SK-N-MC (cell line): ENCODE data around the gene PRR32.
"Not testable (repeated sequence)": the region's sequence is repeated elsewhere in the genome, so short reads cannot be mapped to it uniquely, and the experiment has no call there.

Source experiments
- DNase-seq: peaks from one replicate; pipeline ENCODE4 v3.0.0-alpha.2; 2011; ENCODE audit warnings: low read depth, low spot score
- H3K27ac ChIP-seq: fragments of 200-600 bp; sonication (generic); 2 replicates; pipeline ENCODE4 v1.5.1; 2016; ENCODE audit warnings: mixed run types
- H3K36me3 ChIP-seq: fragments of 200-600 bp; sonication (generic); 2 replicates; pipeline ENCODE4 v1.6.1; 2017; ENCODE audit warnings: antibody characterized with exemption, low read length, mixed read lengths; ENCODE audit not compliant: insufficient read depth
- H3K4me3 ChIP-seq: fragments of 200-600 bp; sonication (generic); 2 replicates; pipeline ENCODE4 v1.5.1; 2016
- H3K9ac ChIP-seq: fragments of 200-600 bp; sonication (generic); 2 replicates; pipeline ENCODE4 v1.8.0; 2017; ENCODE audit warnings: mixed run types, mixed read lengths; ENCODE audit not compliant: insufficient read length
- H3K9me3 ChIP-seq: fragments of 200-600 bp; sonication (generic); 2 replicates; pipeline ENCODE4 v1.6.1; 2017; ENCODE audit warnings: low read depth, mild to moderate bottlenecking, antibody characterized with exemption, low read length, moderate library complexity, mixed read lengths
- EZH2 ChIP-seq: fragments of 200-600 bp; sonication (generic); IDR thresholded peaks from one replicate; pipeline ENCODE4 v1.6.1; 2017; ENCODE audit warnings: antibody characterized with exemption
- FOXP2 ChIP-seq: optimal IDR thresholded peaks from 2 replicates; pipeline ENCODE3; 2011; ENCODE audit warnings: mild to moderate bottlenecking, moderate library complexity; ENCODE audit not compliant: insufficient read depth; ENCODE audit errors: extremely low read length, control extremely low read depth
- POLR2AphosphoS5 ChIP-seq: IDR thresholded peaks from 2 replicates; pipeline ENCODE4 v1.6.1; 2012; ENCODE audit warnings: mild to moderate bottlenecking, low read depth, low read length, borderline replicate concordance

Gene PRR32

GRCh38 chrX:126819429-126819828, at the start of gene PRR32:
Gene PRR32 (plus strand): TSS chrX:126819729. CDS start chrX:126819844, 115 bp downstream.
- Histone ChIP-seq H3K9me3 (no peaks in the 10 kb centered on the region), H3K36me3 (no peaks in the 10 kb centered on the region), H3K27ac (no peak within 1 kb of the TSS), H3K9ac (no peak within 1 kb of the TSS), H3K4me3 (no peak within 1 kb of the TSS)
- TF ChIP-seq POLR2AphosphoS5 = no peak
- TF ChIP-seq EZH2 = no peak
- no peak for DNase-seq

- no peak for DNase-seq
- no peak overlapping the region for H3K4me3 ChIP-seq
- H3K27ac ChIP-seq = no peak overlapping the region
- TF ChIP-seq EZH2 = no peak
- no peak for TF ChIP-seq FOXP2
- no peak for TF ChIP-seq POLR2AphosphoS5
- 0 out of 2 replicates have a peak, but pooled peaks cover 4% of the 10 kb centered on the region for H3K9me3 ChIP-seq
- H3K36me3 ChIP-seq = no peaks in the 10 kb centered on the region
- H3K9ac ChIP-seq = no peak overlapping the region
Measured at GRCh38 chrX:126770179-126770578, 49.4 kb upstream of the PRR32 start.

- Histone ChIP-seq H3K9me3 (no peaks in the 10 kb centered on the region), H3K9ac (no peak overlapping the region), H3K4me3 (no peak overlapping the region), H3K36me3 (no peaks in the 10 kb centered on the region), H3K27ac (no peak overlapping the region)
- DNase-seq = no peak
- TF ChIP-seq EZH2 (no peak), POLR2AphosphoS5 (no peak), FOXP2 (no peak)
Measured at GRCh38 chrX:126785539-126785938, 34.0 kb upstream of the PRR32 start.

GRCh38 chrX:126799059-126799458, 20.5 kb upstream of the PRR32 start:
- TF ChIP-seq EZH2 (no peak), POLR2AphosphoS5 (no peak), FOXP2 (no peak)
- H3K9me3 ChIP-seq = no peaks in the 10 kb centered on the region
- DNase-seq = no peak
- no peak overlapping the region for H3K9ac ChIP-seq
- no peak overlapping the region for H3K4me3 ChIP-seq
- H3K36me3 ChIP-seq = no peaks in the 10 kb centered on the region
- H3K27ac ChIP-seq = no peak overlapping the region

GRCh38 chrX:126806784-126807183, 12.7 kb upstream of the PRR32 start:
- DNase-seq, H3K4me3 ChIP-seq: not testable (repeated sequence)

GRCh38 chrX:126815806-126816205, 3.7 kb upstream of the PRR32 start:
- Histone ChIP-seq H3K36me3 (no peaks in the 10 kb centered on the region), H3K9ac (no peak overlapping the region), H3K27ac (no peak overlapping the region), H3K4me3 (no peak overlapping the region), H3K9me3 (no peaks in the 10 kb centered on the region)
- no peak for DNase-seq
- TF ChIP-seq EZH2 = no peak
- TF ChIP-seq POLR2AphosphoS5 = no peak
- no peak for TF ChIP-seq FOXP2

More at GRCh38 chrX:126806784-126807183, 12.7 kb upstream of the PRR32 start:
- not testable (repeated sequence) for H3K9me3 ChIP-seq, H3K36me3 ChIP-seq, H3K9ac ChIP-seq, H3K27ac ChIP-seq

- Histone ChIP-seq H3K36me3 (no peaks in the 10 kb centered on the region), H3K9me3 (no peaks in the 10 kb centered on the region), H3K27ac (no peak overlapping the region), H3K4me3 (no peak overlapping the region), H3K9ac (no peak overlapping the region)
- no peak for TF ChIP-seq FOXP2
- TF ChIP-seq POLR2AphosphoS5 = no peak
- no peak for TF ChIP-seq EZH2
- DNase-seq = no peak
Measured at GRCh38 chrX:126820700-126821420, 1.3 kb downstream of the PRR32 start.

- Histone ChIP-seq H3K4me3 (no peak overlapping the region), H3K36me3 (no peaks in the 10 kb centered on the region), H3K27ac (no peak overlapping the region), H3K9me3 (no peaks in the 10 kb centered on the region), H3K9ac (no peak overlapping the region)
- no peak for DNase-seq
- no peak for TF ChIP-seq FOXP2
- no peak for TF ChIP-seq EZH2
- no peak for TF ChIP-seq POLR2AphosphoS5
Measured at GRCh38 chrX:126824338-126825007, 4.9 kb downstream of the PRR32 start.

GRCh38 chrX:126825566-126826193, 6.2 kb downstream of the PRR32 start:
- H3K27ac ChIP-seq = no peak overlapping the region
- TF ChIP-seq FOXP2 (no peak), POLR2AphosphoS5 (no peak), EZH2 (no peak)
- no peaks in the 10 kb centered on the region for H3K36me3 ChIP-seq
- H3K9ac ChIP-seq = no peak overlapping the region
- no peak overlapping the region for H3K4me3 ChIP-seq
- no peak for DNase-seq
- no peaks in the 10 kb centered on the region for H3K9me3 ChIP-seq
